ENCODE results near the gene NUDT17.

DNA sequence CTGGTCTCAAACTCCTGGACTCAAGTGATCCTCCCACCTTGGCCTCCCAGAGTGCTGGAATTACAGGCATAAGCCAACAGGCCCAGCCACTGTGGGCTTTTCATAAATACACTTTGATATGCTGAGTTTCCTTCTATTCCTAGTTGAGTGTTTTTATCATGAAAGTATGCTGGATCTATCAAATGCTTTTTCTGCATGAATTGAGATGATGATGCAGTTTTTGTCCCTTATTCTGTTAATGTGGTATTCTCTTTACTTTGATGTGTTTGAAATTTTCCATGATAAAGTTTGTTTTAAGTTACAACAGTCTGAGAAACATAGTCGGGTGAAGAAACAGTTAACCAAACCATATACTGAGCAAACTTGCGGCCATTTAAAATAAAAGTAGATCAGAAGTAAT is 45.6 kb upstream of the NUDT17 start:
- TF ChIP-seq, protein P1, sequence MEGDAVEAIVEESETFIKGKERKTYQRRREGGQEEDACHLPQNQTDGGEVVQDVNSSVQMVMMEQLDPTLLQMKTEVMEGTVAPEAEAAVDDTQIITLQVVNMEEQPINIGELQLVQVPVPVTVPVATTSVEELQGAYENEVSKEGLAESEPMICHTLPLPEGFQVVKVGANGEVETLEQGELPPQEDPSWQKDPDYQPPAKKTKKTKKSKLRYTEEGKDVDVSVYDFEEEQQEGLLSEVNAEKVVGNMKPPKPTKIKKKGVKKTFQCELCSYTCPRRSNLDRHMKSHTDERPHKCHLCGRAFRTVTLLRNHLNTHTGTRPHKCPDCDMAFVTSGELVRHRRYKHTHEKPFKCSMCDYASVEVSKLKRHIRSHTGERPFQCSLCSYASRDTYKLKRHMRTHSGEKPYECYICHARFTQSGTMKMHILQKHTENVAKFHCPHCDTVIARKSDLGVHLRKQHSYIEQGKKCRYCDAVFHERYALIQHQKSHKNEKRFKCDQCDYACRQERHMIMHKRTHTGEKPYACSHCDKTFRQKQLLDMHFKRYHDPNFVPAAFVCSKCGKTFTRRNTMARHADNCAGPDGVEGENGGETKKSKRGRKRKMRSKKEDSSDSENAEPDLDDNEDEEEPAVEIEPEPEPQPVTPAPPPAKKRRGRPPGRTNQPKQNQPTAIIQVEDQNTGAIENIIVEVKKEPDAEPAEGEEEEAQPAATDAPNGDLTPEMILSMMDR (IDR thresholded peaks at IDR 0.05): no peak
- TF ChIP-seq POLR2A (IDR thresholded peaks at IDR 0.05): no peak

Measured in esophagus squamous epithelium (tissue), 4 donors.